DMS53 treated with DMSO at 0.1 percent for 48 hours (cell line): ENCODE results near the gene MDM4.

ENCODE experiments used
- DNase-seq: peaks from one replicate; lab custom pipeline; 2025; ENCODE audit not compliant: unreplicated experiment; lab: John Stamatoyannopoulos, UW

MDM4 gene

GRCh38 chr1:204491655-204492054 lies 24.6 kb upstream of the MDM4 start:
- DNase-seq = no peak

- DNase-seq = peak; percentile 66
These were observed 22.8 kb upstream of the MDM4 start for GRCh38 chr1:204493145-204493983.

GRCh38 chr1:204493984-204494280 lies 22.3 kb upstream of the MDM4 start:
- DNase-seq = no peak

- peak; percentile 81 for DNase-seq
These were observed 21.7 kb upstream of the MDM4 start, which contains the start of gene PIK3C2B for GRCh38 chr1:204494281-204495077. Gene PIK3C2B (minus strand): TSS chr1:204494805. CDS start chr1:204469802, 25,003 bp downstream.

GRCh38 chr1:204495078-204495753 lies 21.0 kb upstream of the MDM4 start:
- peak; percentile 37 for DNase-seq

- DNase-seq = peak; percentile 35
These were observed 20.4 kb upstream of the MDM4 start for GRCh38 chr1:204495777-204496176.

GRCh38 chr1:204498981-204499380 lies 17.2 kb upstream of the MDM4 start:
- DNase-seq = no peak

- DNase-seq = no peak
These were observed 16.4 kb upstream of the MDM4 start for GRCh38 chr1:204499511-204500468.

- no peak for DNase-seq
These were observed 14.0 kb upstream of the MDM4 start for GRCh38 chr1:204502241-204502640.

GRCh38 chr1:204503122-204503912 lies 12.9 kb upstream of the MDM4 start:
- peak; percentile 74 for DNase-seq

GRCh38 chr1:204503913-204504519 lies 12.2 kb upstream of the MDM4 start:
- peak; percentile 66 for DNase-seq

GRCh38 chr1:204505674-204506200 lies 10.5 kb upstream of the MDM4 start:
- peak; percentile 43 for DNase-seq

- peak; percentile 93 for DNase-seq
These were observed 9.8 kb upstream of the MDM4 start for GRCh38 chr1:204506201-204506968.

GRCh38 chr1:204506969-204507316 lies 9.3 kb upstream of the MDM4 start:
- DNase-seq = peak; percentile 93

GRCh38 chr1:204507317-204508105 lies 8.7 kb upstream of the MDM4 start:
- peak; percentile 87 for DNase-seq

GRCh38 chr1:204509186-204509635 lies 7.0 kb upstream of the MDM4 start:
- no peak for DNase-seq

GRCh38 chr1:204511366-204511765 lies 4.8 kb upstream of the MDM4 start:
- DNase-seq = no peak
